OCI-LY7 (cell line): ENCODE measurements around the gene DIAPH1. TPM values are rescaled to one million over a fixed set of nuclear protein-coding genes. Genes with fewer than 3 reads are reported as not detected.

Source experiments
- BruUV-seq: library from RNA; stranded (reverse); fragments of 400-500 nt; replicated peaks from 2 replicates; lab custom pipeline; 2021; lab: Mats Ljungman, UMichigan
- CTCF ChIA-PET: fragments of 300-600 bp; sonication (Branson Sonifier 250); formaldehyde crosslinking; loops from one replicate; lab custom pipeline; 2022; ENCODE audit warnings: antibody characterized with exemption; ENCODE audit not compliant: unreplicated experiment; lab: Charles Lee
- POLR2A ChIA-PET: fragments of 300-600 bp; sonication (Branson Sonifier 250); formaldehyde crosslinking; loops from one replicate; lab custom pipeline; 2022; ENCODE audit warnings: antibody characterized with exemption; lab: Charles Lee
- DNase-seq: peaks from one replicate; pipeline ENCODE4 v3.0.0-alpha.2; 2015; ENCODE audit warnings: low spot score
- H2AFZ ChIP-seq: fragments of 200-600 bp; sonication (generic), shearing (Covaris generic); 2 replicates; pipeline ENCODE4 v1.6.1; 2014; ENCODE audit warnings: mild to moderate bottlenecking, antibody characterized with exemption, low read length, moderate library complexity
- H3K27ac ChIP-seq: fragments of 200-600 bp; sonication (generic); 2 replicates; pipeline ENCODE4 v1.5.1; 2014; ENCODE audit warnings: mixed run types, low read depth, mild to moderate bottlenecking, moderate library complexity, low read length, inconsistent platforms; ENCODE audit not compliant: poor library complexity, severe bottlenecking
- H3K36me3 ChIP-seq: fragments of 200-600 bp; sonication (generic); 2 replicates; pipeline ENCODE4 v1.6.1; 2014; ENCODE audit warnings: mild to moderate bottlenecking, antibody characterized with exemption, low read length, moderate library complexity, mixed read lengths; ENCODE audit not compliant: insufficient read depth
- H3K4me1 ChIP-seq: fragments of 200-600 bp; sonication (generic); 2 replicates; pipeline ENCODE4 v1.5.1; 2014; ENCODE audit warnings: mild to moderate bottlenecking, low read length; ENCODE audit not compliant: insufficient read depth, poor library complexity, severe bottlenecking
- H3K4me2 ChIP-seq: fragments of 200-600 bp; sonication (generic); 2 replicates; pipeline ENCODE4 v1.6.1; 2014; ENCODE audit warnings: mild to moderate bottlenecking, low read length
- H3K4me3 ChIP-seq: fragments of 200-600 bp; sonication (generic); 2 replicates; pipeline ENCODE4 v1.5.1; 2014; ENCODE audit warnings: mild to moderate bottlenecking, low read depth, low read length; ENCODE audit not compliant: poor library complexity, severe bottlenecking
- H3K79me2 ChIP-seq: fragments of 200-600 bp; sonication (generic); 2 replicates; pipeline ENCODE4 v1.6.1; 2016; ENCODE audit warnings: low read depth, mild to moderate bottlenecking, low read length, moderate library complexity, mixed read lengths; ENCODE audit not compliant: insufficient read depth
- H3K9me2 ChIP-seq: fragments of 200-600 bp; sonication (generic); 2 replicates; pipeline ENCODE4 v1.6.1; 2016; ENCODE audit warnings: mild to moderate bottlenecking, low read length, mixed read lengths; ENCODE audit not compliant: insufficient read depth
- H3K9me3 ChIP-seq: fragments of 200-600 bp; sonication (generic); 2 replicates; pipeline ENCODE4 v1.6.1; 2014; ENCODE audit warnings: mild to moderate bottlenecking, mixed run types, low read length, mixed read lengths
- H4K20me1 ChIP-seq: fragments of 200-600 bp; sonication (generic); 2 replicates; pipeline ENCODE4 v1.6.1; 2014; ENCODE audit warnings: mild to moderate bottlenecking, antibody characterized with exemption, low read length, moderate library complexity, mixed read lengths; ENCODE audit not compliant: insufficient read depth
- EZH2phosphoT487 ChIP-seq: fragments of 200-600 bp; sonication (generic); IDR thresholded peaks from 2 replicates; pipeline ENCODE4 v1.6.1; 2018; ENCODE audit warnings: low read depth, borderline replicate concordance, mild to moderate bottlenecking, mixed run types, antibody characterized with exemption, low read length, moderate library complexity, mixed read lengths
- intact Hi-C: fragments of 100-400 bp; cut with micrococcal nuclease; formaldehyde crosslinking; loops from one replicate; pipeline ENCODE4 v1.10.0; 2022; ENCODE audit not compliant: unreplicated experiment
- total RNA-seq, 2 experiments: library from RNA; depleted of rRNA in 1 of 2; stranded (reverse); fragments of >200 nt in 1 of 2; shearing (Covaris generic) in 1 of 2; gene quantifications; 2 replicates each; pipeline ENCODE4 v1.2.3, GENCODE V29; 2014 to 2022
- TF ChIP-seq, protein P1 (sequence below): fragments of 200-600 bp; sonication (generic); conservative IDR thresholded peaks from 2 replicates; pipeline ENCODE4 v1.5.1; 2014; ENCODE audit warnings: mild to moderate bottlenecking, antibody characterized with exemption, low read length, moderate library complexity, mixed read lengths

The DIAPH1 gene
- total RNA-seq, 2 experiments from 2014 or later, result 78.8 to 174 TPM

DNA sequence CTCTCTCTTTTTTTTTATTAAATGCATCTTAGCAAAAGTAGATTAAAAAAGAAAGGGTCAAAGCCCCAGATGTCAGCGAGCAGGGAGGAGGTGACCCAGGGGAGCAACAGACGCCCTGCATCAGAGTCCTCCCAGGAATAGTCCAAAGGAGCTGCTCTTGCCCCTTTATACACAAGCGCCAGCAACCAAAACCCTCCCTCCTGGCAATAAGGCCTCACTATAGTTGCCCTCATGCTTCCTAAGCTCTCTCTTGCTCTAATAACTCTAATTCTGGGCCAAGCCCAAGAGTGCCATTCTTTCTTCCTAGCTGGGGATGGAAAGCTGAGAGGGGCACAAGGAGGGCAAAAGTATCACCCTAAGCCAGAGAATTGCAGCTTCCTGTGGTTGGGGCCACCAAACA, 103.7 kb downstream of the DIAPH1 start:
- no peak for DNase-seq
- intact Hi-C loops, result loop anchor here (2.0 to 10.0 kb wide), 2 partner anchors 44 to 100 kb away; partner anchors contain the start of gene DIAPH1
- H3K4me3 ChIP-seq, result peak overlapping the region; percentile 31
- H3K4me2 ChIP-seq, result peak overlapping the region; percentile 94
- H3K79me2 ChIP-seq, result peaks cover 15% of the 10 kb centered on the region; the same call in 1 of the 2 replicates
- H3K36me3 ChIP-seq, result peaks cover 80% of the 10 kb centered on the region
- no peak overlapping the region for H2AFZ ChIP-seq
- H3K4me1 ChIP-seq, result peaks cover 90% of the 10 kb centered on the region
- BruUV-seq, result TSS peak; percentile 62
- POLR2A ChIA-PET, result interaction anchor here (0.8 to 17.7 kb wide), 14 partner anchors 8 to 195 kb away, joined by 3 to 328 read pairs (median 4); partner anchors contain the start of genes PCDHGC3, PCDHGC4, RELL2 and TAF7
- no peaks in the 10 kb centered on the region for H3K9me2 ChIP-seq
- no peaks in the 10 kb centered on the region for H4K20me1 ChIP-seq
- H3K27ac ChIP-seq, result peak overlapping the region; percentile 99
- CTCF ChIA-PET, result interaction anchor here (0.9 to 9.6 kb wide), 4 partner anchors 11 to 49 kb away, joined by 3 to 138 read pairs (median 10); partner anchors contain the start of gene PCDHGC3
- TF ChIP-seq, protein P1, sequence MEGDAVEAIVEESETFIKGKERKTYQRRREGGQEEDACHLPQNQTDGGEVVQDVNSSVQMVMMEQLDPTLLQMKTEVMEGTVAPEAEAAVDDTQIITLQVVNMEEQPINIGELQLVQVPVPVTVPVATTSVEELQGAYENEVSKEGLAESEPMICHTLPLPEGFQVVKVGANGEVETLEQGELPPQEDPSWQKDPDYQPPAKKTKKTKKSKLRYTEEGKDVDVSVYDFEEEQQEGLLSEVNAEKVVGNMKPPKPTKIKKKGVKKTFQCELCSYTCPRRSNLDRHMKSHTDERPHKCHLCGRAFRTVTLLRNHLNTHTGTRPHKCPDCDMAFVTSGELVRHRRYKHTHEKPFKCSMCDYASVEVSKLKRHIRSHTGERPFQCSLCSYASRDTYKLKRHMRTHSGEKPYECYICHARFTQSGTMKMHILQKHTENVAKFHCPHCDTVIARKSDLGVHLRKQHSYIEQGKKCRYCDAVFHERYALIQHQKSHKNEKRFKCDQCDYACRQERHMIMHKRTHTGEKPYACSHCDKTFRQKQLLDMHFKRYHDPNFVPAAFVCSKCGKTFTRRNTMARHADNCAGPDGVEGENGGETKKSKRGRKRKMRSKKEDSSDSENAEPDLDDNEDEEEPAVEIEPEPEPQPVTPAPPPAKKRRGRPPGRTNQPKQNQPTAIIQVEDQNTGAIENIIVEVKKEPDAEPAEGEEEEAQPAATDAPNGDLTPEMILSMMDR, result no peak
- TF ChIP-seq EZH2phosphoT487, result no peak
- no peaks in the 10 kb centered on the region for H3K9me3 ChIP-seq

DNA sequence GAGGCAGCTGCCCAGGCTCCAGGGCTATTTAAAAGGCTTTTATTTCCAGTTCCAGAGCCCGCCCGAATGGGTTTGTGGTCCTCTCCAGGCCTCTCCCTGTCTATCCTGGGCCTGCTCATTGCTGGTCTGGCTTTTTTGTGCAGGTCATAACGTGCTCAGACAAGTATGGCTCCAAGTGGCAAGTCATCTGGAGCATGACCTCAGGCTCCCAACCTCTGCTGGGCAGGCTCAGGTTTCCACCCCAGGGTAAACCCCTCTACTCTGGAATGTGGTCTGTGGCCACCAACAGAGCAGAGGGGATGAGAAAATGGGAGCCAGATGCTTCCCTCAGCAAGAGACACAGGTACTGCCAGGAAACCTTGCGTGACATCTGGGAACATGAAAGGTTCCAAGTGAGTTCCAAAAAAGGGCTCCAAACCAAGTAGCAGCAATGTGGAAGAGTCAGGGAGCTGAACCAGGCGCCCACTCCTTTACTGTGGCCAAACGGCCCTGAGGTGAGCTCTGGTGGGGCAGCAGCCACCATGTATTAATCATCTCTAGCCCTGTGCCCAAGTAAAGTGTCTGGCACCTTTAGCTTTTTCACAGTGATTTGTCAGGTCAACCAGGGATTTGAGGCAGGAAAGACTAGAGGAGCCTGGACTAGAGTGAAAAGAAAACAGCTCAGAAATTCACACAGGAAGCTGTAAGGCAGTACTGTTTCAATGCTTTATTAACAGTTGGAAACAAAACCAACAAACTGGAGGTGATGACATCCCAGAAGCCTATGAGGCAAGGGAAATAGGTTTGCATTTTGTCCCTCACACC, 104.3 kb downstream of the DIAPH1 start:
- Histone ChIP-seq H2AFZ (no peak overlapping the region), H3K4me3 (peak overlapping the region; percentile 65)

More for the DNA sequence above, 104.3 kb downstream of the DIAPH1 start:
- ChIA-PET CTCF (interaction anchor here (0.6 to 9.6 kb wide), 8 partner anchors 12 to 84 kb away, joined by 3 to 138 read pairs (median 7); partner anchors contain the start of genes PCDHGA12 and PCDHGC3), POLR2A (interaction anchor here (0.7 to 17.7 kb wide), 19 partner anchors 8 to 197 kb away, joined by 3 to 328 read pairs (median 4); partner anchors contain the start of genes PCDHGC3, PCDHGC4 and TAF7)
- no peaks in the 10 kb centered on the region for H3K9me2 ChIP-seq
- peak overlapping the region; percentile 94 for H3K4me2 ChIP-seq
- no peaks in the 10 kb centered on the region for H4K20me1 ChIP-seq
- H3K9me3 ChIP-seq, result no peaks in the 10 kb centered on the region
- H3K79me2 ChIP-seq, result peaks cover 15% of the 10 kb centered on the region; the same call in 1 of the 2 replicates
- TF ChIP-seq EZH2phosphoT487, result no peak
- TF ChIP-seq, protein P1, result no peak
- peak overlapping the region; percentile 99 for H3K27ac ChIP-seq
- BruUV-seq, result no TSS peak
- peaks cover 90% of the 10 kb centered on the region for H3K4me1 ChIP-seq
- intact Hi-C loops, result loop anchor here (1.0 to 10.0 kb wide), 3 partner anchors 11 to 100 kb away; partner anchors contain the start of gene DIAPH1
- peaks cover 79% of the 10 kb centered on the region for H3K36me3 ChIP-seq
- DNase-seq, result peak; percentile 55
